G401.6 (cell line): ENCODE results near the gene DOHH.

ENCODE experiments used
- FAIRE-seq: peaks from 2 replicates; lab custom pipeline; 2012; peaks lifted over from hg19 to GRCh38; lab: Jason Lieb, UNC

DOHH gene, protein sequence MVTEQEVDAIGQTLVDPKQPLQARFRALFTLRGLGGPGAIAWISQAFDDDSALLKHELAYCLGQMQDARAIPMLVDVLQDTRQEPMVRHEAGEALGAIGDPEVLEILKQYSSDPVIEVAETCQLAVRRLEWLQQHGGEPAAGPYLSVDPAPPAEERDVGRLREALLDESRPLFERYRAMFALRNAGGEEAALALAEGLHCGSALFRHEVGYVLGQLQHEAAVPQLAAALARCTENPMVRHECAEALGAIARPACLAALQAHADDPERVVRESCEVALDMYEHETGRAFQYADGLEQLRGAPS

DNA sequence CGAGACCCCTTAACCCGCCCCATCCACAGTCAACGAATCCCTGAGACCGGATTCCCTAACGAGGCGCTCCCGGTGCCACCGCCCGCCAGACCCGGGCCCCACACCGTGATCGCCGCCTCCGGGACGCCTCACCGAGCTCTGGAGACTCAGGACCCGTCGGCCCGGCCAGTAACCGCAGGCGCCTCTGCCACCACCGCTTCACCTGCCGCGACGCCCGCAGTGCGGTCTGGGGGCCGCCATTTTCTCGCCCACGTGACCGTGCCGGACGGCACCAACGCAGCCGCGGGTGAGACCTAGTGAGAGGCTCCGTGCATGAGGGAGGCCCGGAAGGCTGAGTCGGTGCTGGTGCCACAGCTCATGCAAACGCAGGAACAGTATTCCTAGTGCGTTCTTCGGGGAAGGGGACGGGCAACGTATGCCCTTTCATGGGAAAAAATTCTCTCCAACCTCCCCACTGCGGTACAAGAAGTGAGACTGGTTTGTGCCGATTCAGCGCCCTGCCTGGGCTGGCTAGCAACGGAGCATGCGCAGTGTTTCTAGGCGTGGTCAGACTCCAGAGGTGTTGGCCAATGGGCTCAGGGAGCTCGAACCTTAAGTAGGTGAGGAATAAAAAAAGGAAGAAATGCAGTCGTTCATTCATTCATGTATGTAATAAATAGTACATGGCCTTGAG lies at the start of gene DOHH:
DOHH (minus strand) TSS at position 246 of the 673 bp plus-strand sequence. CDS start 3,860 bp downstream, outside the sequence.
- peak; percentile 96 for FAIRE-seq

DNA sequence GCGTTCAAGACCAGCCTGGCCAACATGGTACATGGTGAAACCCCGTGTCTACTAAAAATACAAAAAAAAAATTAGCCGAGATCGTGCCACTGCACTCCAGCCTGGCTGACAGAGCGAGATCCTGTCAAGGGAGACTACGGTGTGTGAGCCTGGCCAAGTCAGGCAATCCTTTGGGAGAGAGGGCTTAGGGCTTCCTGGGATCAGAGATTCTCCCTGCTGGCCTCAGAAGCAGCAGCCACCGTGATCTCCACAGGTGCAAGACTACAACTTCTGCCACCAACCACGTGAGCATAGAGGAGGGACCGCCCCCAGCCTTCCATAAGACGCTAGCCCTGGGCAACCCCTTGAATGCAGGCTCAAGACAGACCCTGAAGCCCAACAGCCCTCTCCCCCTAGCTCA lies 49.3 kb upstream of the DOHH start:
- FAIRE-seq: no peak

DNA sequence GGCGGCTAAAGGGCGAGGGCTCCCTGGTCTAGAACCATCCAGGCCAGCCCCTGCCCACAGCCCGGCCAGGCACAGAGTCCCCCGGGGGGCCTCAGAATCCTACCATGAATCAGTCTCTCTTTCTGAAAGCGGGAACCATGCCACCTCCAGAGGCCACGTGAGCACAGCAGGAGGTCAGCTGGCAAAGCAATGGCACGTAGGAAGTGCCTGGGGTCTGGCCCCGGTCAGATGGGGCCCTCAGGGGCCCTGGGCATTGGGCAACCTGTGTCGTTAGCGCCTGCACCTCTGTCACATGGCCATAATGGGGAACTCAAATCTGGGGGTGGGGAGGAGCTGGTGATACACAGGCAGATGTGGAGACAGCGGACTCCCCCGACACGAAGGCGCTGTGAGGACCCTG lies 48.1 kb upstream of the DOHH start:
- no peak for FAIRE-seq

DNA sequence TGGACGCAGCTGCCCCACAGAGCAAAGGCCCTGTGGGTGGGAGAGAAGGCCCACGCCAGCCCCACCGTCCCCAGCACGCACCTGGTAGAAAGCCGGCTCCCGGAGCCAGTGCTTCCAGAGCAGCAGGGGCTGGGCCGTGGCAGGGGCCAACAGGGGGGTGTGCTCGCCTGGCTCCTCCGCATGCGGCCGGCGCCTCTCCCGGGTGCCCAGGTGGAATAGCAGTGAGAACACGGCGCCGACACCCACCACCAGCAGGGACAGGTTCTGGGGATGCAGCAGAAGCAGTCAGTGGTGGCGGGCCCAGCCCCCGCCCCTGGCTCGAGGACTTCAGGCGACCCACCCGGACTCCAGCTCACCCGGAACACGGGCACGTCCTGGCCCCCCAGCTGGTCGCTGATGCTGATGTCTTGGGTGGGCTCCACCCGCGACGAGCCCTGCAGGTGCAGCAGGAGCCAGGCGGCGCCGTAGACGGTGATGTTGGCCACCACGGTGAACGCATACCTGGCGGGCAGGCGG lies 47.4 kb upstream of the DOHH start:
- no peak for FAIRE-seq

DNA sequence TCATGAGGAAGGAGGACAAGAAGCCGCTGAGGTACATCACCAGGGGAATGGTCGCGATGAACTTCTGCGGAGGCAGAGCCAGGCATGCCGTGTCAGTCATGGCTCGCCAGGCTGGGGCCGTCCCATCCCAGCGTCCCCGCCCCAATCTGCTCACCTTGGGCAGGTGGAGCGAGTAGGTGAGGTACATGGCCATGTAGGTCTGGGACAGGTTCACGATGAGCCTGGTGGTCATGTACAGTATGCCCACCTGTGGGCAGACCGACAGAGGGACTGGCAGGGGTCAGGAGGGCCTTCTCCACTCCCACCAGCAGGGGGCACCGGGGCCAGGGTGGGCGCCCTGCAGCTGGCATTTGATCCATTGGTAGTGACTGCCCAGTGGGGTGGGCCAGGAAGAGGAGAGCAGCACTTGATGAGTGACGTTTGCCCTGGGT lies 46.8 kb upstream of the DOHH start:
- no peak for FAIRE-seq

DNA sequence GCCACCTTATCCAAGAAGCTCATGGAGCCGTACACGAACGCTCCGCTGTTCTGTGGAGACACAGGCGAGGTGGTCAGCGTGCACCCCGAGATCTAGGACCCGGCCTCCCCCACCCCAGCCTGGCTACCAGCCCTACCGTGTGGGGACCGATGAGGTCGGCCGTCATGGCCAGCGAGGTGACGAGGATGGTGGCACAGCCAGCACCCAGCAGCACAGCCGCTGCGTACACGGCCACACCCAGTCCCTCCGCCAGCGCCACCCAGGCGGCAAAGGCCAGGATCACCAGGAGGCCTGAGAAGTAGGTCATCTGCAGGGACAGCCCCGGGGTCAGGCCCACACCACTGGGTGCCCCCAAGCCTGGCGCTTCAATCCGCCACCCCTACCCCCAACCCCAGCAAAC lies 45.6 kb upstream of the DOHH start:
- FAIRE-seq: no peak

DNA sequence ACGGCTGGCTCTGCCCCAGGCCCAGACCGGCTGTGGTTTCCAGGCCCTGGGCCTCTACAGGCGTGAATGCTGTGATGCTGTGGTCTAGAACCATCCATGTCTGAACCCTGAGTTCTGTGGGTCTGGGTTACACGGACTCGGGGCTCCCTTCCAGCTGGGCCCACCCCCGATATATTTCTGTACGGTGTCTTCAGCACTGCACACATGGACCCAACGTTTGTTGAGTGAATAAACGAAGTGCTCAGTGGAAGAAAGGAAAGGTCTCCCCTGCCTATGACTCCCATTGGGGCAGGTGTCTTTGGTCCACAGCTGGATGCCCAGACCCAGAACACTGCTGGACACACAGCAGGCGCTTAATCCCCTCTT lies 45.2 kb upstream of the DOHH start:
- no peak for FAIRE-seq

DNA sequence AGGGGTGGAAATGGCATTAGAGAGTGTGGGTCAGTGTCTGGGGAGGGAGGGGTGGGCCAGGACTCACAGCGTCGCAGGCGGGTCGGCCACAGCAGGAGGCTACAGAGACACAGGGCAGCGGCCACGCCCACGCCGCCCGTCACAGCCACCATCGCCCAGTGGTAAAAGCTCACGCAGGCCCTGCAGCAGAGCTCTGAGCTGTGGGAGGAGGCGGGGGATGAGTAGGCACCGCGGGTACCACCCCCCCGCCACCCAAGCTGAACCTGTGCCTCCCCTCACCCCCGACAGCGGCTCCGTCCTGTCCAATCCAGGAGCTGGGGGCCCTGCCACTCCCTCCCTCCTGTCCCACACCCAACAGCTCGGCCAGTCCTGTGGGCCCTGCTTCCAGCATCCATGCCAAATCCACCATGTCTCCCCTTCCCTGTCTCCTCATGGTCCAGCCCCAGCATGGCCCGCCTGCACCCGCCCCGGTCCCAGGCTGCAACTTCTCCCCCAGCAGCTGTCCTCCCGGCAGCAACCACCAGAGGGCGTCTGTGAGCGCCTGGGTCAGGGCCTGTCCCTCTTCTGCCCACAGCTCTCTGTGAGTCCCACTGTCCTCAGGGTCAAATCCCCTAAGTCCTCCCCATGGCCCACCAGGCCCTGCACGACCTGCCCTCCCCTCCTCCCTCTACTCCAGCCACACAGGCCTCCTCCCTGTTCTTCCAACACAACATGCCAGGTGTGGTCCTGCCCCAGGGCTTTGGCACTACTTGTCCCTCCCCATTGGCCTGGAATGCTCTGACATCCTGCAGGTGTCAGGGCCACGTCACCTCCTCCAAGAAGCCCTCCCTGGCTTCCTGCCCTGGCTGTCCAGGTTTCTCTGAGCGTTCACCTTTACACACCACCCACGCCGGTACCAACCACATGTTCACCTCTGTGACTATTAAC lies 44.5 kb upstream of the DOHH start:
- no peak for FAIRE-seq

DNA sequence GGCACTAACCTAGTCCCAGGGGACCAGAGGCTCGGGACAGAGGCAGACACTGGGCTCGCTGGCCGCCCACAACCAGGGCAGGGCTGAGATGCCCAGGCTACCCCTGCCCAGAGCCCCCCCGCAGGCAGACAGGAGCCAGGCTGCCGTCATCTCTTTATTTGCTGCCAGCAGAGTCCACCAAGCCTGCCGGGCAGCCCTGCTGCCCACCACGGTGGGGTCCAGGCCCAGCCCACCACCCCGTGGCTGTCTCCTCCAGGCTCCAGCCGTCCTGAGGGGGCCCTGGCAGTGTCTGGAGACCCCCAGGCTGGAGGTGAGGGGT lies 43.5 kb upstream of the DOHH start:
- FAIRE-seq: no peak

DNA sequence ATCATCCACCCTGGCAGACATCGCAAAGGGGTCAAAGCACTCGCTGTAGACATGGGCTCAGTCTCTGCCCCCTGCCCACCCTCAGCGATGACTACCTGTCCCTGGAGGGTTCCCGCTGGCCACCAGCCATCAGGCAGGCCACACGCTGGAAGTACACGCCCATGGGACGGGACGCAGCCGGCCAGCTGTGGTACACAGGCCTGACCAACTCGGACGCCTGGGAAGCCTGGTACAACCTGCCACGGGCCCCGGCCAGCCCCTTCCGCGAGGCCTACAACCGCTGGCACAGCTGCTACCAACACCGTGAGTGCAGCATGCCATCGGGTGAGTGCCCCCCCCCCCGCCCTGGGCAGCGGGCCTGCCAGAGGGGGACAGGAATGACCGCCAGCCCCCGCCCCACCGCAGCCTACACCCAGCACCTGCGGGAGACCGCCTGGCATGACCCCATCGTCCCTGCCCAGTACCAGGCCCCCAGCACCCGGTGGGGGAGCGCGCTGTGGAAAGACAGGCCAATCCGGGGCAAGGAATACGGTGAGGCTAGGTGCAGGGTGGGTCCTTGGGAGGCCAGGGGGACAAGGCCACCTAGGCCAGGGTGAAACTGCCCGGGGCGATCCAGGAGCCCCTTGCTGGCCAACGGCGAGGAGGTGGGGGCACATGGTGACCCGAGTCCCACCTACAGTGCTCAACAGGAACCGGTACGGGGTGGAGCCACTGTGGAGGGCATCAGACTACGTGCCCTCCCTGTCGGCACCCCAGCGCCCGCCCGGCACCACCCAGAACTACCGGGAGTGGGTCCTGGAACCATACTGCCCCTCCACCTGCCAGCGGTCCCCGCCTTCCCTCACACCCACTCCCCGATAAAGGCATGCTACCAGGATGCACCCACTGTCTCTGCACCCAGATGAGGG lies 42.9 kb upstream of the DOHH start:
- no peak for FAIRE-seq

DNA sequence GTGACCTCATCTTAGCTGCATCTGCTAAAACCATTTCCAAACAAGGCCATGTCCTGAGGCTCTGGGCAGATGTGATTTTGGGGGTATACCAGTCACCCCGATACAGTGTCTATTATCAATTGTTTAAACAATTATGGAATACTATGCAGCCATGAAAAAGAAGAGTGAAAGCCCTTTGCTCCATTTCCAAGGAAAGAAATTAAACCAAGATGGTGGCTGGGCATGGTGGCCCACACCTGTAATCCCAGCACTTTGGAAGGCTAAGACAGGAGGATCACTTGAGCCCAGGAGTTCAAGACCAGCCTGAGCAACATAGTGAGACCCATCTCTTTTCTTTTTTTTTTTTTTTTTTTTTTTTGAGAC lies 39.3 kb upstream of the DOHH start:
- FAIRE-seq: no peak

DNA sequence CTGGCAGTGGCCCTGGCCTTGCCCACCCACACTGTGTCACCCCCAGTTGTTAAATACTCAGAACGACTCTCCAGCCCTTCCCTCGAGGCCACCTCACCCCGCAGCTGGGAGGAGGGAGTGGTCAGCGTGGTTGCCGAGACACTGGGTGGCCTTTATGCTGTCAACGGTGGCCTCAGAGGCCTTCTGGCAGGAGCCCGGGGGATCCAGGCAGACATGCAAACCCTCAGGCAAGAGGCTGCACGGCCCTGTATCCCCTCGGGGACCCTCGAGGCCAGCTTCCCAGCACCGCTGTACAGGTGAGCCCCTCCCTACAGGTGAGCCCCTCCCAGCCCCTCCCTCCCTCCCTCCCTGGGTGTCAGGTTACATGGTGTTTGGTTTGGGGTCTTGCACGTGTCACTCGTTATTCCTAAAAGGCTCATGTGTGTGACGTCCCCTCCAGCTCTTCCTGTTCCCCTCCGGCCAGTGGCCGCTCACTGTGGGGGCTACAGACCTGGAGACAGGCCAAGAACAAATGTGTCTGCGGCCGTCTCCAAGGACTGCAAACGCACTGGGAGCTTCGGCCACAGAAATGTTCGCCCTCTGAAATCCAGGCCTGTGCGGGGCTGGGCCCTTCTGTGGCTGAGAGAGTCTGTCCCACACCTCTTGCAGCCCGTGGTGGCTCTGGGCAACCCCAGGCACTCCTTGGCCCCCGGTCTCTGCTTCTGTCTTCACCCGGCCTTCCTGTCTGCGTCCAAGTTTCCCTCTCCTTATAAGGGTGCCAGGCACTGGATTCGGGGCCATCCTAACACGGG lies 38.7 kb upstream of the DOHH start, which contains the start of gene TEKTIP1:
TEKTIP1 (plus strand) TSS at position 210 of the 791 bp plus-strand sequence; CDS start at position 214, 4 bp downstream.
- FAIRE-seq: no peak

DNA sequence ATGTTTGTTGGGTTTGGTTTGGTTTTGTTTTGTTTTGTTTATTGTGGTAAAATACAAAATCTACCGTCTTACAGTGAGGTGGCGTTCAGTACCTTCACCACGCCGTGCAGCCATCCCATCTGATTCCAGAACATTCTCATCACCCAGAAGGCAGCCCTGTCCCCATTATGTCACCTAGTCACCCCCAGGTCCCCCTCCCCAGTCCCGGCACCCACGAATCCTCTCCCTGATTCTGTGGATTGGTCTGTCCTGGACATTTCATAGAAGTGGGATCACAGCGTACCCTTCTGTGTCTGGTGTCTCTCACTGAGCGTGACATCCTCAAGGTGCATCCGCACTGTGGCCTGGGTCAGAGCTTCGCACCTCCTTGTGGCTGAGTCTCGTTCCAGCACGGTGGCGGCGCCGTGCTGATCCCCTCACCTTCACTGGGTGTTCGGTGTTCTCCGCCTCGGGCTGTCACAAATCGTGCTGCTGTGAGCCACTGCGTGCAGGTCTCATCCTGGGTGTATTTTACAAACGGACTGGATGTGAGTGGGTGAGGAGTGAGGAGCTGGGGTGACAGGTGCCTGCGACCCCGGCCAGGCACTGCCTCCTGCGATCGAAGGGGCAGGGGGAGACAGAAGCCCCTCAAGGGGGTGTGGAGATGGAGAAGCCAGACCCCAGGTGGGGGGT lies 37.9 kb upstream of the DOHH start:
- FAIRE-seq: no peak

DNA sequence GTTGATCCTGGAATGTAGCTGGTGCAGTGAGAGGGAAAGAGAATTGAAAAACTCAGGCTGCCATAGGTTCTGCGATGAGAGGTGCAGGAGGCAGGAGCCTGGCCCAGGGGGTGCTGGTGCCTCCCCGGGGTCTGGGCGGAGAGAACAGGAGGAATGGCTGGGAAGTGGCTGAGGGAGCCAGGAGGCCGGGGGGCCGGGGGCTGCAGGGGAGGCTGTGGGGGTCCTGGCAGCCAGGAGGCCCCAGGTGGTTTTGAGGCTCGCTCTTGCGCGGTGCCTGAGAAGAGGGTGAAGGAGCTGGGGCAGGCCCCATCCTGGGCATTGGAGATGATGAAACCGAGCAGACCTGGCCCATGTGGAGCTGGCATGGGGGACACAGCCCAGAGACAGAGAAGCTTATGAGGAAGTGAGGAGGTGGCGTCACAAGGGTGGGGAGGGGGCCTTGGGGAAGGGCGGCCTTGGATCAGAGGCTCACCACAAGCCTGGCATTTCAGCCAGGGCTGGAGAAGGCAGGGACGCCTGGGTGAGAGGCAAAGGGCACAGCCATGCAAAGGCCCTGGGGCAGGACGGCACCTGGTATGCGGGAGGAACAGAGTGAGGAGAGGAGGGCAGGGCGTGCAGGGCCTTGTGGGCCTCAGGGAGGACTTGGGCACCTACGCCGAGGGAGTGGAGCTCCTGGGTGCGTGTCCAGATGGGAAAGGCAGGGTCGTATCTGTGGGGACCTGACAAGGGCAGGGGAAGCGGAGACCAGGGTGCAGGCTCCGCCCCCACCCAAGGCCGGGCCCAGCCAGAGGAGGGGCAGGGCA lies 37.2 kb upstream of the DOHH start:
- FAIRE-seq: no peak

DNA sequence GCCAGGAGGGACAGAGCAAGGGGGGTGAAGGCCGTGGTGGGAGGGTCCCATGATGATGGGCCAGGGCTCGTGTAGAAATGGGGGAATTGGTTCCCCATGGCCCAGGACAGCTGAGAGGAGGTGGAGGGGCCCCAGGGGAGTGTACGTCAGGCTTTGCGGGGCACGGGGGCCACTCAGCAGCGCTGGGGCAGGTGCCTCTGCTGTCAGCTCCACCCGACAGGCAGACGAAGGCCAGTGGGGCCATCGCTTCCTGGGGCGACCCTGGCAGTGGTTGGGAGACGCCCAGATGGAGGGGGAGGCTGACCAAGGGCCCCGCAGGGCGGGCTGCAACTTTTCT lies 36.6 kb upstream of the DOHH start:
- no peak for FAIRE-seq

DNA sequence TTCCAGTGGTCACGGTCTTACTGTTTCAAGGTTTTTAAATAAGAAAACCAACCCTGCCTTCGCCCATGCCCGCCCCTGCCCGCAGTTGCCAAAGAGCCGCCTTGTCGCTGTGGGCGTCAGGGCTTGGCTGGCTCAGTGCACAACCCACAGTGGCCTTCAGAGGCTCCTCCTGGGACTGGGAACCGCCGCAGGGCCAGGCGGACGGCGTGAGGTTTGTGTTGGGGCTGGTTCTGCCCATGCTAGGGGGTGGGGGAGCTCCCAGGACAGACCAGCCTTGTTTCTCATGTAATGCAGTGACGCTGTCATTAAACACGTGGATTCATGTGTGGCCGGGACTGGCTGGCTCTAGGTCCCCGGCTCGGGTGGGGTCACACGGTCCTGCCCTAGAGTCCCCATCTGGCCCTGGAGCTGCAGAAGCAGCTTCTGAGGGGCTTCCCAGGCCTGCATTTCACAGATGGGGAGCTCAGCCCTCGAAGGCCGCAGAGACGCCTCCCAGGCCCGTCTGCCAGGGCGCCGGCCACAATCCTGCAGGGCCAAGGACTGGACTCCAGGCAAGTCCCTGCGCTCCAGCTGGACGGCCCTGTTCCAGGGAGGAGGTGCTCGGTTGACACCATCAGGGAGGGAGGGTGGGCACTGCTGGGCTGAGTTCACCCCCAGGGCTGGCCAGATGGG lies 36.1 kb upstream of the DOHH start:
- no peak for FAIRE-seq

DNA sequence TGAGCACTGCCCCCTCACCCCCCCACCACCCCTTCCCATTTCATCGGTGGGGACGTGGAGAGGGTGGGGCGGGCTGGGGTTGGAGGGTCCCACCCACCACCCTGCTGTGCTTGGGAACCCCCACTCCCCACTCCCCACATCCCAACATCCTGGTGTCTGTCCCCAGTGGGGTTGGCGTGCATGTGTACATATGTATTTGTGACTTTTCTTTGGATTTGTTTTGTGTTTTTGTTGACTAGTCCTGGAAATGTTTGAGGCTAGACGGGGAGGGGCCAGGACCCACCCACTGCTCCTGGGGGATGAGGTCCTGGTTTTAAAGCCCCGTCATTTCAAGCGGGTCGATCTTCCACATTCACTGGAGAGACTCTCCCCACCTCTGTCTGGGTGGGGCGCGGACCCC lies 35.5 kb upstream of the DOHH start:
- no peak for FAIRE-seq

DNA sequence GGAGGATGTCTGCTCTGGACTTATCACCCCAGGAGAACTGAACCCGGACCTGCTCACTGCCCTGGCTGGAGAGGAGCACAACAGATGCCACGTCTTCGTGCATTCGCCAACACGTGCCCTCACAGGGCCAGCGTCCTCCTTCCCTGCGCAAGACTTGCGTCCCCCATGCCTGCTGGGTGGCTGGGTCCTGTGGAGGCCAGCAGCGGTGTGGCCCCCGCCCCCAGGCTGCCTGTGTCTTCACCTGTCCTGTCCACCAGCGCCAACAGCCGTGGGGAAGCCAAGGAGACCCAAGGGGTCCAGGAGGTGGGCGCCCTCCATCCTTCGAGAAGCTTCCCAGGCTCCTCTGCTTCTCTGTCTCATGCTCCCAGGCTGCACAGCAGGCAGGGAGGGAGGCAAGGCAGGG lies 35.1 kb upstream of the DOHH start:
- FAIRE-seq: no peak

DNA sequence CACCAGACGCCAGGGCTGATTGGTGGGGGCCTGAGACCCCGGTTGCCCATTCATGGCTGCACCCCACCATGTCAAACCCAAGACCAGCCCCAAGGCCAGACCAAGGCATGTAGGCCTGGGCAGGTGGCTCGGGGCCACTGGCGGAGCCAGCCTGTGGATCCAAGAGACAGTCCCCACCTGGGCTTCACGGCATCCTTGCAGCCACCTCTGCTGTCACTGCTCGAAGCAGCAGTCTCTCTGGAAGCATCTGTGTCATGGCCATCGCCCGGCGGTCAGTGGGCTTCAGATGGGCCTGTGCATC lies 34.7 kb upstream of the DOHH start:
- FAIRE-seq: no peak
